GM12874 (cell line): ENCODE measurements around the gene TMEM139.

Source experiments
- CTCF ChIP-seq: IDR thresholded peaks from 2 replicates; pipeline ENCODE4 v1.5.1; 2011; ENCODE audit warnings: low read depth, mild to moderate bottlenecking, control low read depth, low read length, moderate library complexity; ENCODE audit not compliant: insufficient read depth

The TMEM139 gene

GRCh38 chr7:143240291-143241168 lies 44.2 kb upstream of the TMEM139 start:
- peak; percentile 79 for TF ChIP-seq CTCF

- TF ChIP-seq CTCF: no peak
Observed at GRCh38 chr7:143242306-143242705, 42.5 kb upstream of the TMEM139 start.

GRCh38 chr7:143243111-143243510 lies 41.6 kb upstream of the TMEM139 start:
- no peak for TF ChIP-seq CTCF

- no peak for TF ChIP-seq CTCF
Observed at GRCh38 chr7:143243614-143244013, 41.1 kb upstream of the TMEM139 start.

GRCh38 chr7:143244321-143244720 lies 40.4 kb upstream of the TMEM139 start:
- TF ChIP-seq CTCF: no peak

GRCh38 chr7:143245123-143245522 lies 39.6 kb upstream of the TMEM139 start:
- no peak for TF ChIP-seq CTCF

GRCh38 chr7:143247372-143247771 lies 37.4 kb upstream of the TMEM139 start:
- TF ChIP-seq CTCF: no peak
